ENCODE results near the gene CA10. TPM values are rescaled to one million over a fixed set of nuclear protein-coding genes. Genes with fewer than 3 reads are reported as not detected.

The CA10 gene
- total and polyA plus RNA-seq, 7 donors: 0.28 to 2.9 (median 0.49) TPM; not detected in 2

DNA sequence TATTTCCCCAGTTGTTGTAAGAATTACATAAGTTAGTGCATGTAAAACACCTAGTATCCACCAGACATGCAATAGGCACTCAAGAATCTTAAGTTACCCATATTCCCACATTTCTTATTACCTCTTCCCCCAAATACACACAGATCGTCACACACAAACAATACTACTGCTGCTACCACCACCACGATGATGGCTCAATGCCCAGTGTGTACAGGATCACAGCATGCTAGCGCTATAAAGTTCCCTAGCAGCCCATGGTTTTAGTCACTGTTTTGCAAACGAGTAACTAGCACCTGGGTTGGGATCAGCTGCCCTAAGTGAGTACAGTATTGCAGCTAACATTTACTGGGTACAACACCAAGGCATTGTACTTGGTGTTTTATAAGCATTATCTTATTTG is 486.4 kb downstream of the CA10 start:
- Histone ChIP-seq H3K36me3 (no peaks in the 10 kb centered on the region), H3K9me3 (no peaks in the 10 kb centered on the region), H3K4me3 (no peak overlapping the region), H3K4me1 (no peaks in the 10 kb centered on the region), H3K27me3 (no peaks in the 10 kb centered on the region), H3K27ac (no peak overlapping the region)
- intact Hi-C loops (cut with DNase I): no loop called here
- 22 to 61% methylated on average over 4 of the region's 4 CpGs for WGBS, 2 donors
- TF ChIP-seq POLR2AphosphoS5 (IDR thresholded peaks at IDR 0.05) (no peak), POLR2A (IDR thresholded peaks at IDR 0.05) (no peak)
- DNase-seq: no peak

DNA sequence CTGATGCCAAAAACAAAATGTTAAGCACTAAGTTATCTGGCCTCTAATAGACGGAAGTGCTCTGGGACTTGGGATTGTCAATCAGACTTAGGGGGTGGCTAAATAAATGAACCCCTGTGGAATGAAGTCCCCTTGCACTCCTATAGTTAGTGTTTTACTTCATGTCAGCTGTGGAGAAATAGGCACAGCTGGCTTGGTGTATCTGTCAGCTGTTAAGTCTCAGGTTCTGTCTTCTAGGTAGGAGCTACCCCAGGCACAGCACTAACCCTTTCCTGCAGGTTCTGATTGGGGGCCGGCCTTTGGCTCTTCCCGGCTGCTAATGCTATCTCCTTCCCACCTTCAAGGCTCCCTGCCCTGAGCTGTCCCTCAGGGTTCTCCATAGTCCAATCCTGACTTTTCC is 487.6 kb downstream of the CA10 start:
- Histone ChIP-seq H3K4me3 (no peak overlapping the region), H3K36me3 (no peaks in the 10 kb centered on the region), H3K27me3 (no peaks in the 10 kb centered on the region), H3K27ac (no peak overlapping the region), H3K9me3 (peaks cover 0 to 1% (median 0%) of the 10 kb centered on the region in 4 donors), H3K4me1 (no peaks in the 10 kb centered on the region)
- intact Hi-C loops (cut with DNase I): no loop called here
- TF ChIP-seq POLR2AphosphoS5 (IDR thresholded peaks at IDR 0.05) (no peak), POLR2A (IDR thresholded peaks at IDR 0.05) (no peak), EP300 (IDR thresholded peaks at IDR 0.05) (no peak)
- TF ChIP-seq, protein P1, sequence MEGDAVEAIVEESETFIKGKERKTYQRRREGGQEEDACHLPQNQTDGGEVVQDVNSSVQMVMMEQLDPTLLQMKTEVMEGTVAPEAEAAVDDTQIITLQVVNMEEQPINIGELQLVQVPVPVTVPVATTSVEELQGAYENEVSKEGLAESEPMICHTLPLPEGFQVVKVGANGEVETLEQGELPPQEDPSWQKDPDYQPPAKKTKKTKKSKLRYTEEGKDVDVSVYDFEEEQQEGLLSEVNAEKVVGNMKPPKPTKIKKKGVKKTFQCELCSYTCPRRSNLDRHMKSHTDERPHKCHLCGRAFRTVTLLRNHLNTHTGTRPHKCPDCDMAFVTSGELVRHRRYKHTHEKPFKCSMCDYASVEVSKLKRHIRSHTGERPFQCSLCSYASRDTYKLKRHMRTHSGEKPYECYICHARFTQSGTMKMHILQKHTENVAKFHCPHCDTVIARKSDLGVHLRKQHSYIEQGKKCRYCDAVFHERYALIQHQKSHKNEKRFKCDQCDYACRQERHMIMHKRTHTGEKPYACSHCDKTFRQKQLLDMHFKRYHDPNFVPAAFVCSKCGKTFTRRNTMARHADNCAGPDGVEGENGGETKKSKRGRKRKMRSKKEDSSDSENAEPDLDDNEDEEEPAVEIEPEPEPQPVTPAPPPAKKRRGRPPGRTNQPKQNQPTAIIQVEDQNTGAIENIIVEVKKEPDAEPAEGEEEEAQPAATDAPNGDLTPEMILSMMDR (IDR thresholded peaks at IDR 0.05): no peak
- DNase-seq: no peak
- 80 to 88% methylated on average over 3 of the region's 3 CpGs for WGBS, 2 donors

DNA sequence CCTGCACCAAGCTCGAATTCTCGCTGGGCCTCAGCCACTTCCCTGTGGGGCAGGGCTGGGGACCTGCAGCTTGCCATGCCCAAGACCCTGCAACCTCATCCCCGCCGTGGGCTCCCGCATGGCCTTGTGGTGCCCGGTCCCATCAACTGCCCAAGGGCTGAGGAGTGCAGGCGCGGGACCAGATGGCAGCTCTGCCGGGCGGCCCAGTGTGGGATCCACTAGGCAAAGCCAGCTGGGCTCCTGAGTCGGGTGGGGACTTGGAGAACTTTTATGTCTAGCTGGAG is 489.6 kb downstream of the CA10 start:
- Histone ChIP-seq H3K27ac (no peak overlapping the region), H3K27me3 (no peaks in the 10 kb centered on the region), H3K4me3 (no peak overlapping the region), H3K9me3 (peaks cover 0 to 1% (median 0%) of the 10 kb centered on the region in 4 donors), H3K36me3 (no peaks in the 10 kb centered on the region), H3K4me1 (no peaks in the 10 kb centered on the region)
- TF ChIP-seq POLR2A (IDR thresholded peaks at IDR 0.05): no peak
- no peak for TF ChIP-seq EP300 (IDR thresholded peaks at IDR 0.05)
- TF ChIP-seq POLR2AphosphoS5 (IDR thresholded peaks at IDR 0.05): no peak
- TF ChIP-seq, protein P1 (IDR thresholded peaks at IDR 0.05): no peak
- intact Hi-C loops (cut with DNase I): no loop called here
- 87 to 95% methylated on average over 11 of the region's 11 CpGs for WGBS, 2 donors
- no peak for DNase-seq

DNA sequence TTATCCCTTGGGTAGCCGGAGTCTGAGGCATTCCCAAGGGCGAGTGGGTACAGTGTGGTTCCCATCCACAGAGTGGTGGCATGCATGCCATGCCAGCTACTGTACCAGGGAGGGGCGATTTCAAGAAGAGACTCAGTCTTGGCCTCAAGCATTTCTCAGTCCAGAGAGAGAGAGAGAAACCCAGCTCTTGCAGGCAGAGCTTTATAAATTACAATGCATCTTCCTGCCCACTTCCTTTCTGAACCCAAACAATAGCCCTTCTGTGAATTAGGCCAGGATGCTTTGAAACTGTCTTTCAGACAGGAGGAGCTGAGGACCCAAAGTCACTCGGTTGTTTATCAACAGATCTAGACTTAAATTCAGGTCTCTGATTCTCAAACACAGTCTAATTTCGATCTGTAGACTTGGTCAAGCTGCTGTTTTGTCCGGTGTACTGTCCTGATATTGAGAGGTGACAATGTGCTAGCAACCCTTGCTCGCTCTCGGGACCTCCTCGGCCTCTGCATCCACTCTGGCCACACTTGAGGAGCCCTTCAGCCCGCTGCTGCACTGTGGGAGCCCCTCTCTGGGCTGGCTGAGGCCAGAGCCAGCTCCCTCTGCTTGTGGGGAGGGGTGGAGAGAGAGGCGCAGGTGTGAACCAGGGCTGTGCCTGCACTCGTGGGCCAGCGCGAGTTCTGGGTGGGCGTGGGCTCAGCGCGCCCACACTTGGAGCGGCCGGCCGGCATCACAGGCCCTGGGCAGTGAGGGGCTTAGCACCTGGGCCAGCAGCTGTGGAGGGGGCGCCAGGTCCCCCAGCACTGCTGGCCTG is 490.2 kb downstream of the CA10 start:
- no peak for TF ChIP-seq POLR2AphosphoS5 (IDR thresholded peaks at IDR 0.05)
- TF ChIP-seq, protein P1 (IDR thresholded peaks at IDR 0.05): no peak
- TF ChIP-seq EP300 (IDR thresholded peaks at IDR 0.05): no peak
- TF ChIP-seq POLR2A (IDR thresholded peaks at IDR 0.05): no peak
- Histone ChIP-seq H3K27ac (no peak overlapping the region), H3K9me3 (peaks cover 0 to 1% (median 0%) of the 10 kb centered on the region in 4 donors), H3K4me1 (no peaks in the 10 kb centered on the region), H3K4me3 (no peak overlapping the region), H3K27me3 (no peaks in the 10 kb centered on the region), H3K36me3 (no peaks in the 10 kb centered on the region)
- no peak for DNase-seq
- 77 to 87% methylated on average over 21 of the region's 21 CpGs for WGBS, 2 donors
- intact Hi-C loops (cut with DNase I): no loop called here

DNA sequence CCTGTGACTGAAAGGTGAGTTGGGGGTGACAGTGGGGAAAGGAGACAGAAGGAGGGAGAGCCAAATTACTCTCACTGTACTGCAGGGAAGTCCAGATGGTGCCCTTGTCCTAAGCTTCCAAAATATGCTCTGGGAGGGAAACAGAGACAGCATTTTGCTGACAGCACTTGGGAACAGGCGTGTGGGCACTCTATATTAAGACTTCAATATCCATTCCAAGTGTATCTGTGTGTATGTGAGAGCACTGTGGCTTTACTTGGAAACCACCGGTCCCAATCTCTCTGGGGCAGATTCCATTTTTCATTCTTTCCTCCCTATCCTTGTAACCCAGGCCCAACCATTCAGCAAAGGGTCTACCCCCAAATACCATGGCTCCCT is 490.8 kb downstream of the CA10 start:
- intact Hi-C loops (cut with DNase I): no loop called here
- no peak for DNase-seq
- no peak overlapping the region for H3K27ac ChIP-seq
- H3K27me3 ChIP-seq: no peaks in the 10 kb centered on the region
- 71 to 81% methylated on average over 2 of the region's 2 CpGs for WGBS, 2 donors
- no peaks in the 10 kb centered on the region for H3K4me1 ChIP-seq
- no peak for TF ChIP-seq POLR2AphosphoS5 (IDR thresholded peaks at IDR 0.05)
- TF ChIP-seq, protein P1 (IDR thresholded peaks at IDR 0.05): no peak
- no peak for TF ChIP-seq POLR2A (IDR thresholded peaks at IDR 0.05)
- no peak for TF ChIP-seq EP300 (IDR thresholded peaks at IDR 0.05)
- H3K36me3 ChIP-seq: no peaks in the 10 kb centered on the region
- H3K4me3 ChIP-seq: no peak overlapping the region
- H3K9me3 ChIP-seq: peaks cover 0 to 1% (median 0%) of the 10 kb centered on the region in 4 donors

Data from sigmoid colon (tissue), 7 donors.